HUES48 (cell line): Measurements from ENCODE around the gene R3HDM2.

Experiments
- H3K27ac ChIP-seq: one replicate; pipeline ENCODE4 v1.7.0; 2013; ENCODE audit warnings: low read depth, low read length, inconsistent platforms
- H3K27me3 ChIP-seq: 2 replicates; pipeline ENCODE4 v1.6.1; 2013; ENCODE audit warnings: mild to moderate bottlenecking, low read length; ENCODE audit not compliant: control insufficient read depth, insufficient read depth
- H3K36me3 ChIP-seq: 2 replicates; pipeline ENCODE4 v1.6.1; 2013; ENCODE audit warnings: low read length; ENCODE audit not compliant: control insufficient read depth, insufficient read depth
- H3K4me1 ChIP-seq: 2 replicates; pipeline ENCODE4 v1.6.1; 2013; ENCODE audit warnings: mild to moderate bottlenecking, low read length; ENCODE audit not compliant: control insufficient read depth, insufficient read depth
- H3K4me3 ChIP-seq: 2 replicates; pipeline ENCODE4 v1.5.1; 2013; ENCODE audit warnings: mild to moderate bottlenecking, low read depth, low read length
- H3K9ac ChIP-seq: 2 replicates; pipeline ENCODE4 v1.6.1; 2013; ENCODE audit warnings: mild to moderate bottlenecking, low read depth, low read length, moderate library complexity
- H3K9me3 ChIP-seq: 2 replicates; pipeline ENCODE4 v1.6.1; 2013; ENCODE audit warnings: low read length; ENCODE audit not compliant: control insufficient read depth, insufficient read depth

The R3HDM2 gene

DNA sequence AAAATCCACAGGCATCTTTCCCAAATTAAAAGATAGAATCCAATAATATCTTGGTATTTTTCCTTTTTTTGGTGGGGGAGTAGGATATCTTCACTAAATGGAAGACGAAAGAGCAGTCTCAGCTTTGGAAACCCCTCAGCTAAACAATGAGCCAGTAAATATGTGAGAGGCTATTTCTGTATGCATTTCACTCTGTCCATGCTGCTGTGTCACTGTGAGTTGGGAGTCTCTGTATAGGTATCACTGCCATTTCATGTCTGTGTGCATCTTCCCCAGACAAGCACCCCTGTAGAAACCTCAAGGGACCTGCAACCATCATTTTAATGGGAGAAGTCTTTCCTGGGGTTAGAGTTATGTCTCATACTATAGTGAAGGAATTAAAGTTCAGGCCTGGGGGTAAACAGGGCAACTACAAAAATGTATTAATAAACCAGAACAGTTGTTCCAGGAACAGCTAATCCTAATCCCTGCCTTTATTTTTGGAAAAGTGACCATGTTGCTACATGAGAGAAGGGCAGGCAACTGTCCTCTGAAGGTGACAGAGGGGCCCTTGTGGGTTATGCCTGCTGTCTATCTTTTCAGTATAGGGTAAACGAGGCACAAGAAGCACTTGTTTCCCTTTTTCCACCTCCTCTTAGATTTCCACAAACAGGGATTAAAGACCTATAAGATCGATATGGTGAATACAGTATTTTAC is 168.6 kb downstream of the R3HDM2 start:
- Histone ChIP-seq H3K9me3 (no peaks in the 10 kb centered on the region), H3K27me3 (no peaks in the 10 kb centered on the region), H3K9ac (no peak overlapping the region), H3K36me3 (peaks cover 23% of the 10 kb centered on the region), H3K4me3 (no peak overlapping the region), H3K27ac (no peak overlapping the region), H3K4me1 (peaks cover 10% of the 10 kb centered on the region)

DNA sequence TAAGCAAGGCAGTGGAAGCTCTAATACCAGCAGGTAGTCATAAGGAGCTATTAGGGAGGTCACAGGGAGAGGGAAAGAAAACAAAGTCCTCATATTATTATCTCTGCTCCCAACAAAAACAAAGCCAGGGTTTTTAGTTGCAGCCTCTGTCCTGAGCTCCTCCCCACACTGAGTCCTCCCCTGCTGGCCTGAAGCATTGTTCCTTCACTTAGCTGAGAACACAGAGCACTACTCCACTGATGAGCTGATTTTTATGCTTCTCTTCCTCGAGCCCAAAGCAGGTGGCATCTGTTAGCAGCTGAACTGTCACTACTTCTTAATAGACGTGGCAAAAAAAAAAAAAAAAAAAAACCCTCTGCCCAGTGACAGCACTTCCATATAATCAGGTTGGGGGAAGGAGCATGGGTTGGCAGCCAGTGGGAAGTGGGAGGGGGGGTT is 169.4 kb downstream of the R3HDM2 start:
- Histone ChIP-seq H3K27ac (no peak overlapping the region), H3K4me3 (no peak overlapping the region), H3K4me1 (peaks cover 10% of the 10 kb centered on the region), H3K9me3 (no peaks in the 10 kb centered on the region), H3K27me3 (no peaks in the 10 kb centered on the region), H3K36me3 (peaks cover 21% of the 10 kb centered on the region), H3K9ac (no peak overlapping the region)

DNA sequence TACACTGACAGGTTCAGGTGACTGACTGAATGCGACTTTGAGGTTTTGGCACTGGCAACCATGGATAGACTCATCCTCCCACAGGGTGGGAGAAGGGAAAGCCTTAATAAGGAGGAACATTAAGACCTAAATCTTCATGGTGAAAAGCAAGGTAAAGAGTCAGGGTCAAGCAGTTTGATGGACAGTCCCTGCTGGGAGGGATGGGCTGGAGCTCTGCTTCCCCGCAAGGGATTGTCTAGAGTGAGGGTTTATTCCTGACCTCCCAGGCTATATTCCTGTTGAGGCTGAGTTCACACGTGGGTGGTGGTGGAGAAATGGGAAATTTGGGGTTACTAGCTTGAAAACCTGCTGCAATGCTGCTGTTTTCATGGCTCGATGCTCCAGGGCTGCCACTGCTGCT is 170.5 kb downstream of the R3HDM2 start:
- Histone ChIP-seq H3K9me3 (no peaks in the 10 kb centered on the region), H3K4me1 (peaks cover 10% of the 10 kb centered on the region), H3K4me3 (no peak overlapping the region), H3K36me3 (peaks cover 29% of the 10 kb centered on the region), H3K27ac (no peak overlapping the region), H3K27me3 (no peaks in the 10 kb centered on the region), H3K9ac (no peak overlapping the region)

DNA sequence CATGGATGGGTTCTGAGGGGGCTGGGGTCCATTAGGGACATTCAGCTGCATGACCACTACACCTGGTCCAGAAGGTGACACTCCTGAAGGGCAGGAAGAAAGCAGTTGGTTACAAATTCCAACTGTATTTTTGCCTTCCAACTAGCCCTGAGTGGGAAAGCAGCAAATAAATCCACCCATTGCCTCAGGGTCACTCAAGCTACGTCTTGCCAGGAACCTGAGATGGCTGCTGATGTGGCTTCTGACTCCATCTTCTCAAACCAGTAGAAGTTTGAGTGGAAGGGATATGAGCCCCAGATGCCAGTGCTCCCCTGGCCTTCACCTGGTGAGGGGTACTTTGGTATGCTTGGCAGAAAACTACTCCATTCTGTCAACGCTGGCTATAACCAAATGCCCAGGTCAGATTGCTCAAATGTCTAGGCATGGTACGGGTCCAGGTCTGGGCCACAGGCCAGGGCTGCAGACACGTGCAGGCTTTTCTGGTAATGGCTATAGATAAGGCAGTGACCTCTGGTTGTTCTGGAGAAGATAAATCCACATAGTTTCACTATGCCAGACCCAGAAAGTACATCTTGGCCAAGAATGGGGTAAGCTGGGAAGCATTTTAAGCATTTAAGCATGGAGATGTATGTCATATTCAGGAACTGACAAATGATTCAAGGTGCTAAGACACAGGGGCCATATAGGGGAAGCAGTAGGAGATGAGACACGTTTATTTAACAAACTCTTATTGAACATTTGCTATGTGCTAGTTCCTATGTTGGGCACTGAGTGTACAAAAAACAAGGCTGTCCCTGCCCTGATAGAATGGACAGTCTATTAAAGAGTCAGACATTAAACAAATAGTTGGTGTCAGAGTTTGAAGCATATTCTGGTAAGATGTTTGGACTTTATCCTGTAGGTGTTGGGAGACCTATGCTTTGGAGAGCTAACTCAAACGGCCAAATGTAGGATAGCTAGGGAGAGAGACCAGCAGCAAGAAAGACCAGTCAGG is 171.6 kb downstream of the R3HDM2 start:
- no peaks in the 10 kb centered on the region for H3K27me3 ChIP-seq
- H3K4me1 ChIP-seq = peaks cover 10% of the 10 kb centered on the region
- H3K9ac ChIP-seq = no peak overlapping the region
- H3K9me3 ChIP-seq = no peaks in the 10 kb centered on the region
- H3K4me3 ChIP-seq = no peak overlapping the region
- H3K27ac ChIP-seq = no peak overlapping the region
- H3K36me3 ChIP-seq = peaks cover 32% of the 10 kb centered on the region

DNA sequence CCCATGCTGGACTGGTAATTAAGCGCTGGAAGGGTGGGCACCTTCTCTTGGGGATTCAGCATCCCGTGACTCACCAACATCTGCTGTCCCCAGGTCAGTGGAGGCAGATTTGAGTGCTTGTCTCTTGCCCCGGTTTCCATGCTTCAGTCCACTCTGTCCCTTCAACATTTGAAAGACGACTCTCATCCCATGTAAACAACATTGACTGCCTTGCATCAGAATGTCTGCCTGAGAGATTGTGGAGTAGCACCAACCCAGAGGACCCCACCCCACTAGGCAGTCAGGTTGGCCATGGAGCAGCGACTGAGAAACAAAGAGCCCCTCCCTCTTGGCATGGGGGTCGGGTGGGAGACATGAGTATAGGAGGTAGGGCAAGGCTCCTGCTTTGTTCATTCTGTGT is 174.9 kb downstream of the R3HDM2 start:
- Histone ChIP-seq H3K9ac (no peak overlapping the region), H3K27ac (no peak overlapping the region), H3K36me3 (peaks cover 32% of the 10 kb centered on the region), H3K9me3 (no peaks in the 10 kb centered on the region), H3K27me3 (no peaks in the 10 kb centered on the region), H3K4me3 (no peak overlapping the region), H3K4me1 (0 out of 2 replicates have a peak, but pooled peaks cover 2% of the 10 kb centered on the region)

DNA sequence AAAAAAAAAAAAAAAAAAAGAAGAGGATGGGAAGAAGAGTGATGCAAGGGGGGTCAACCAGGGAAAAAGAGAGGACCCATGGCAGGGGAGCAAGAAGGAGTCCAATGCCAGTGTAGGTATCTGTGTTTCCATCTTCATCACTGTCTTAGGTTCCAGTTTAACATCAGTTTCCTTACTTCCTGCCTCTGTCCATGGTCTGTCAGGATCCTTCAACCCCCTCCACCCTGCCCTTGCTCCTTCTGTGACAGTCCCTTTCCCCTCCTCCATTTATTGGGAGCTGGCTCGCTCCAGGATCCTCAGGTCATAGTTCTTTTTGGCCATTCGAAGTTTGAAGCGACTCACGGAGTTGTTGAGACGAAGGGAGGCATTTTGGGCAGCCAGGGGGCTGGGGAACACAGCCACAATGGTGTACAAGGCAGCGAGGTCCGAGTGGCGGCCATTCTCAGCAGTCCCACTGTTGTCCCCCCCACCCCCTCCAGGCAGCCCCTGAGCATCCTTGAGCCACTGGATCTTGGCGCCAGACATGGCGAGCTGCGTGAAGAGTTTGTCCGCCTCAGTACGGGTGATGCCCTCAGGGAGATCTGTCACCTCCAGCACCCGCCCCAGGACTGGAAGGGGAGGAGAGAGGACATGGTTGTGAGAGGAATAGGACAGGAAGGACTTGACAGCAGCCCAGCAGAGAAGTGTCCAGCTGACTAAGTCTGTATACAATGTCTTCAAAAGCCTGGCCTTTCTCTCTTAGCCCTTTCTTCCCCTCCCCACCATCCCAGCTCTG is 176.2 kb downstream of the R3HDM2 start:
- H3K27ac ChIP-seq = no peak overlapping the region
- H3K27me3 ChIP-seq = no peaks in the 10 kb centered on the region
- 0 out of 2 replicates have a peak, but pooled peaks cover 4% of the 10 kb centered on the region for H3K4me1 ChIP-seq
- no peak overlapping the region for H3K9ac ChIP-seq
- no peaks in the 10 kb centered on the region for H3K9me3 ChIP-seq
- peaks cover 32% of the 10 kb centered on the region for H3K36me3 ChIP-seq
- H3K4me3 ChIP-seq = no peak overlapping the region

DNA sequence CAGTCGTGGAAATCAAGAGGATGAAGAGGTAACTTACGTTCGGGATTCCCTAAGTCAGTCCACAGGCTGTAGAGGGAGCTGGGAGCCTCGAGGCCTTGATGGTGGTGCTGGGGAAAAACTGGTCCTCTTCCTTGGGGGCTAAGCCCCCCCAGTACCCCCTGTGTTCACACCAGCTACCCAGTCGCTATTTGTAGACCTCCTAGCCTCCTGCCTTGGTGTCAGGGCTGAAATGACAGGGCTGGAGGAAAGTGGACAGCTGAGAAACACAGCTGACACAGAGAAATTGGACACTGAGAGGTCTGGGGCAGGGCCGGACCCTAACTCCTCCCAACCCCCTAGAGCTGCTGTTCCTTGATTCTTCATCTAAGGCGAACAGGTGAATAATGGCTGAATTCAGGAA is 179.9 kb downstream of the R3HDM2 start, which contains the start of gene STAC3:
STAC3 (minus strand) TSS at position 232 of the 400 bp plus-strand sequence. CDS start 1,551 bp downstream, outside the sequence.
- H3K27ac ChIP-seq = no peak within 1 kb of the TSS
- no peaks in the 10 kb centered on the region for H3K27me3 ChIP-seq
- H3K9me3 ChIP-seq = no peaks in the 10 kb centered on the region
- H3K4me1 ChIP-seq = peaks cover 14% of the 10 kb centered on the region
- no peak within 1 kb of the TSS for H3K4me3 ChIP-seq
- H3K9ac ChIP-seq = no peak within 1 kb of the TSS
- H3K36me3 ChIP-seq = peaks cover 9% of the 10 kb centered on the region; the same call in 1 of the 2 replicates

DNA sequence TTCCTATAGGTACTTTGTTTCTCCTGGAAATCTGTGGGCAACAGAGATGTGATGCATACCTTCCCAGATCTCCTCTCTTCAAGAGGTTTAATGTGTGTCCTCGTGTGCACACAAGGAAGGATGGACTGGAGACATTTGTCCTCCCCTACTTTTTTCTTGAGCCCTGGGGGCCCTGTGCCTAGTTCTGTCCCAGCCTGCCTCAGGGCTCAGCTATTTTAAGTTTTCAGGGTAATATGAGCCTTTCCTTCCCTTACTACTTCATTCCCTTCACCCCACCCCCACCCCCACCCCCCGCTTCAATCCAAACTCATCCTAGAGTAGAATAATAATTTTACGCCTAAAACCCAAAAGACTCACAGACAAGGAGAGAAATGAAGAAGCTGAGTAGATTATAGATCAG is 180.3 kb downstream of the R3HDM2 start:
- H3K27ac ChIP-seq = no peak overlapping the region

DNA sequence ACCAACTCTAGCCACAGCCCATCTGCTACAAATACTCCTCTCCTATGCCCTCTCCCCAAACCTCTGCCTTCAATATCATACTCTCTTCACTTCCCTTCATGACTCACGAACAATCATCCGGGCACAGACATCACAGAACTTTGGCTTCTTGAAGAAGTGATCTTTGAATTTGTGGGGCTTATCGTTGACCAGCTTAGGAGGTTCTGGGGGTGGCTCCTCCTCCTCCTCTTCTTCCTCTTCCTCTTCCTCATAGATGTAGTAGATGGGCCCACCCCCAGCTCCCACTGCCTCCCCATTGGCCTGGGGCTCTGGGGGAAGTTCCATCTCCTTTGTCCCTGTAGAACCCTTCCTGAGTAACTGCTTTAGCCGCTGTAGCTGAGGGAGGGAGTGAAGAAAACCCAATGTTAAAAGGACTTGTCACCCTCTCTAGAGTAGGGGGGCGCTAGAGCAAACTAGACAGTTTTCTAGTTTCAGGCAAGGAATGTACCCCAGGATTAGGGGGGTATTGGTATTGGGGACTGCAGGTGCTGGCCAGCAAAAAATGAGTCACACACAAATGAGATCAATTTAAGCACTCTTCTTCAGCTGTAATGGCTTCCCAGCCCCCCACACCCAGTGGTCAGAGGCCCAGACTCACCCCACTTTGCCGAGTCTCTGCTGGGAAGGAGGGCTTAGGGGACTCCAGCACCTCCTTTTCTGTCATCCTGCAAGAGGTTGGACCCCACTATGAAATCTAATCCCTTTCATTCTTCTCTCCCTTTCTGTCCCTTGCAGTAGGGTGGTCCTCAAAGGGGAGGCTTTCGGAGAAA is 181.7 kb downstream of the R3HDM2 start:
- Histone ChIP-seq H3K4me1 (peaks cover 14% of the 10 kb centered on the region), H3K4me3 (no peak overlapping the region), H3K36me3 (no peaks in the 10 kb centered on the region), H3K27me3 (peaks cover 6% of the 10 kb centered on the region), H3K9me3 (no peaks in the 10 kb centered on the region), H3K9ac (no peak overlapping the region), H3K27ac (no peak overlapping the region)

More for the DNA sequence above, 180.3 kb downstream of the R3HDM2 start:
- H3K27me3 ChIP-seq = no peaks in the 10 kb centered on the region
- no peak overlapping the region for H3K4me3 ChIP-seq
- no peaks in the 10 kb centered on the region for H3K9me3 ChIP-seq
- H3K4me1 ChIP-seq = peaks cover 14% of the 10 kb centered on the region
- 0 out of 2 replicates have a peak, but pooled peaks cover 5% of the 10 kb centered on the region for H3K36me3 ChIP-seq
- no peak overlapping the region for H3K9ac ChIP-seq

DNA sequence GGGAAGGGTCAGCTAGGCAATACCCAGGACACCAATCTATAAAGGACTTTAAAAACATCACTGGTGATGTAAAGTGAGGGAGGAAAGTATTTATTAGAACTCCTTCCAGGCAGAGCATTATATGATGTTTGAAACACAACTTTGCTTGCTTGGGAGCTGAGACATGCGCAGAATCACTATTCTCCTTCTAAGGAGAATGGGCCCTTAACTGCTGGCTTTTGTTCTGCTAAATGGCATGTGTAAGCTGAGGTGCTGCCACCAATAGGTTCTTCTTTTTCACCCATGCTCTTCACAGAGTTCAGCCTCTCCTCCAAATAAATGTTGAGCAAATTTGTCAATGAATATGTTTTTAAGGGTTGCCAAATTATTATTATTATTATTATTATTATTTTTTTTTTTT is 183.8 kb downstream of the R3HDM2 start:
- H3K36me3 ChIP-seq = no peaks in the 10 kb centered on the region

More for the DNA sequence above, 183.8 kb downstream of the R3HDM2 start:
- Histone ChIP-seq H3K9me3 (no peaks in the 10 kb centered on the region), H3K27me3 (peaks cover 18% of the 10 kb centered on the region), H3K4me1 (peaks cover 22% of the 10 kb centered on the region), H3K9ac (no peak overlapping the region), H3K4me3 (no peak overlapping the region), H3K27ac (no peak overlapping the region)
